K562 (cell line): ENCODE results near the gene PRSS27. TPM values are rescaled to one million over a fixed set of nuclear protein-coding genes. Genes with fewer than 3 reads are reported as not detected.
A peak's percentile ranks its signal among the peaks of the same experiment; 100 is the strongest.

ENCODE experiments used
- CBX8 ChIP-seq: fragments of 200-600 bp; sonication (generic); IDR thresholded peaks from 2 replicates; pipeline ENCODE4 v1.6.1; 2012; ENCODE audit warnings: borderline replicate concordance, mixed run types, low read depth, mild to moderate bottlenecking, moderate library complexity, mixed read lengths, low read length, control low read depth, inconsistent platforms; ENCODE audit not compliant: poor library complexity, severe bottlenecking; ENCODE audit errors: extremely low read depth
- HDGF ChIP-seq: fragments of 450-650 bp; IDR thresholded peaks from 2 replicates; pipeline ENCODE4 v1.6.1; 2016
- PHTF2 ChIP-seq: fragments of 250-450 bp; sonication (Bioruptor Pico); IDR thresholded peaks from 2 replicates; pipeline ENCODE4 v1.5.0; 2021; ENCODE audit warnings: mild to moderate bottlenecking
- POLR2AphosphoS5 ChIP-seq: IDR thresholded peaks from 2 replicates; pipeline ENCODE4 v1.6.1; 2011; ENCODE audit warnings: mild to moderate bottlenecking, low read depth, low read length, moderate library complexity; ENCODE audit not compliant: control insufficient read depth, insufficient read depth
- RBM39 ChIP-seq: fragments of 200-400 bp; formaldehyde crosslinking; optimal IDR thresholded peaks from 2 replicates; pipeline ENCODE3; 2018; ENCODE audit warnings: low read depth, low read length
- SMARCA4 ChIP-seq: fragments of 450-650 bp; IDR thresholded peaks from 2 replicates; pipeline ENCODE4 v1.6.1; 2016
- SMARCC2 ChIP-seq: fragments of 450-650 bp; IDR thresholded peaks from 2 replicates; pipeline ENCODE4 v1.6.1; 2017; ENCODE audit warnings: antibody characterized with exemption, moderate library complexity, mild to moderate bottlenecking, low read depth
- SNRNP70 ChIP-seq: fragments of 200-400 bp; formaldehyde crosslinking; optimal IDR thresholded peaks from 2 replicates; pipeline ENCODE3; 2017; ENCODE audit warnings: low read depth, low read length
- STAT5A ChIP-seq: IDR thresholded peaks from 2 replicates; pipeline ENCODE4 v1.6.1; 2012; ENCODE audit warnings: low read length, inconsistent platforms, borderline replicate concordance
- TAF1 ChIP-seq: IDR thresholded peaks from 2 replicates; pipeline ENCODE4 v1.6.1; 2011; ENCODE audit warnings: mild to moderate bottlenecking, low read length, moderate library complexity; ENCODE audit not compliant: insufficient read depth, control insufficient read depth, severe bottlenecking; ENCODE audit errors: extremely low read depth
- ZNF23 ChIP-seq: fragments of 250-450 bp; sonication (Bioruptor Pico); IDR thresholded peaks from 2 replicates; pipeline ENCODE4 v1.4.0; 2020; ENCODE audit warnings: mild to moderate bottlenecking
- polyA plus RNA-seq, 8 experiments: library from polyadenylated mRNA; depleted of rRNA in 4 of 8; stranded (reverse) in 5 of 8; unstranded in 3 of 8; fragments of >200 nt; fragmentation: Nextera tagmentation in 2 of 8; fragmentation: Illumina TruSeq in 1 of 8; extraction: Ambion mirVana in 2 of 8; extraction: Trizol in 1 of 8; gene quantifications; 2 replicates each; pipeline versions ENCODE4 v1.2.1 to v1.2.3, GENCODE V29; 2011 to 2014; ENCODE audit warnings: inconsistent platforms in 1 of 8, missing spikeins in 1 of 8
- total RNA-seq, 7 experiments: library from RNA; depleted of rRNA in 6 of 7; stranded (reverse); fragments of >200 nt in 6 of 7; fragmentation: Illumina TruSeq in 2 of 7; extraction: Trizol in 2 of 7; gene quantifications; 2 replicates each; pipeline versions ENCODE4 v1.2.1 to v1.2.3, GENCODE V29; 2011 to 2021; ENCODE audit warnings: low replicate concordance in 1 of 7
- TF ChIP-seq, protein P1 (sequence below): fragments of 250-450 bp; sonication (Bioruptor Pico); IDR thresholded peaks from 2 replicates; pipeline ENCODE4 v1.4.0; 2020
- TF ChIP-seq, protein P2 (sequence below): fragments of 250-450 bp; sonication (Bioruptor Pico); IDR thresholded peaks from 2 replicates; pipeline ENCODE4 v1.8.0; 2021; ENCODE audit warnings: borderline replicate concordance, mild to moderate bottlenecking, moderate library complexity; ENCODE audit not compliant: poor library complexity, severe bottlenecking
- TF ChIP-seq, protein P3 (sequence below): sonication (generic); formaldehyde crosslinking; IDR thresholded peaks from 2 replicates; pipeline ENCODE4 v1.8.0; 2022; ENCODE audit warnings: mild to moderate bottlenecking, missing genetic modification reagents, borderline replicate concordance
- TF ChIP-seq, protein P4 (sequence below): fragments of 150-350 bp; conservative IDR thresholded peaks from 2 replicates; pipeline ENCODE4 v1.6.1; 2014; ENCODE audit warnings: low read length

The PRSS27 gene
- total and polyA plus RNA-seq, 9 of the 15 experiments (the other 6 are each of a cell fraction or from before 2014, with no cell fraction given): 0.09 to 0.20 (median 0.17) TPM; not detected in 5

DNA sequence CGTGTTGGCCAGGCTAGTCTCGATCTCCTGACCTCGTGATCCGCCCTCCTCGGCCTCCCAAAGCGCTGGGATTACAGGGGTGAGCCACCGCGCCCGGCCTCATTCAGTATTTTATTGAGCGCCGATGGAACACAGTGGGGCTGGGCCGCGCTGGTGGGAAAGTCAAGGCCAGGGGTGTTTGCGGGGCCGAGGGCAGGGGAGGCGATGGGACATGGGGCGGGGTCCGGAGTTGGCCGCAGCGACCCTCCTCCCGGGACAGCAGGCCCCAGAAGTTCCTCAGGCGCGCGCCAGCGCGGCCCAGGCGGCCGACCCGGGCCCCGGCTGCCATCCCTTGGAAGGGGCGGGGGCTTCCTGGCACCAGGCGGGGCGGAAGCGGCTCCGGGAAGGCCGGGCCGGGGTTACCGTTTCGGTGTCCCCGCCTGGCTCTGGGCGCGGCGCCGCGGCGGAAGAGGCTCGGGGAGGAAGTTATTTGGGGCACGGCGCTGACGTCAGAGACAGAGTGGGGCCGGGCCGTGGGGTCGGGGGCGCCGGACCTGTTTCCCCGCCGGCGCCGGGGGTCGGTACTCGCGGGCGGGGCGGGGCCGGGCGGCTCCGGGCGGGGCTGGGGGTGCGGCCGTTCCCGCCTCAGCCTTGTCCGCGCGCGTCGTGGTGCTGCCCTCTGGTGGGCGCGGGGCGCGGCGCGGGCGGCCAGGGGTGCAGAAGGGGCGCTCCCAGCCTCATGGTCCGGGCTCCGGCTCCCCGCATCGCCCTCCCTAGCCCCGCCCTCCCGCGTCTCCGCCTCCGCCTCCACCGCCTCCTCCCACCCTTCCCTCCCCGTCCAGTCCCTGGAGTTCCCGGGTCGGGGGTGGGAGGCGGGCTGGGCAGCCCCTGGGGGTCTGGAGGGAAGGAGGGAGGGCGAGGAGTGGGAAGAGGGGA lies 952 bp upstream of the PRSS27 start (continued):
- TF ChIP-seq SMARCC2: no peak
- TF ChIP-seq SMARCA4: no peak
- no peak for TF ChIP-seq PHTF2
- no peak for TF ChIP-seq STAT5A
- TF ChIP-seq POLR2AphosphoS5: peak; percentile 17; the same call in 1 of the 2 replicates
- no peak for TF ChIP-seq SNRNP70
- TF ChIP-seq CBX8: no peak
- TF ChIP-seq TAF1: peak; percentile 53
- TF ChIP-seq, protein P1, sequence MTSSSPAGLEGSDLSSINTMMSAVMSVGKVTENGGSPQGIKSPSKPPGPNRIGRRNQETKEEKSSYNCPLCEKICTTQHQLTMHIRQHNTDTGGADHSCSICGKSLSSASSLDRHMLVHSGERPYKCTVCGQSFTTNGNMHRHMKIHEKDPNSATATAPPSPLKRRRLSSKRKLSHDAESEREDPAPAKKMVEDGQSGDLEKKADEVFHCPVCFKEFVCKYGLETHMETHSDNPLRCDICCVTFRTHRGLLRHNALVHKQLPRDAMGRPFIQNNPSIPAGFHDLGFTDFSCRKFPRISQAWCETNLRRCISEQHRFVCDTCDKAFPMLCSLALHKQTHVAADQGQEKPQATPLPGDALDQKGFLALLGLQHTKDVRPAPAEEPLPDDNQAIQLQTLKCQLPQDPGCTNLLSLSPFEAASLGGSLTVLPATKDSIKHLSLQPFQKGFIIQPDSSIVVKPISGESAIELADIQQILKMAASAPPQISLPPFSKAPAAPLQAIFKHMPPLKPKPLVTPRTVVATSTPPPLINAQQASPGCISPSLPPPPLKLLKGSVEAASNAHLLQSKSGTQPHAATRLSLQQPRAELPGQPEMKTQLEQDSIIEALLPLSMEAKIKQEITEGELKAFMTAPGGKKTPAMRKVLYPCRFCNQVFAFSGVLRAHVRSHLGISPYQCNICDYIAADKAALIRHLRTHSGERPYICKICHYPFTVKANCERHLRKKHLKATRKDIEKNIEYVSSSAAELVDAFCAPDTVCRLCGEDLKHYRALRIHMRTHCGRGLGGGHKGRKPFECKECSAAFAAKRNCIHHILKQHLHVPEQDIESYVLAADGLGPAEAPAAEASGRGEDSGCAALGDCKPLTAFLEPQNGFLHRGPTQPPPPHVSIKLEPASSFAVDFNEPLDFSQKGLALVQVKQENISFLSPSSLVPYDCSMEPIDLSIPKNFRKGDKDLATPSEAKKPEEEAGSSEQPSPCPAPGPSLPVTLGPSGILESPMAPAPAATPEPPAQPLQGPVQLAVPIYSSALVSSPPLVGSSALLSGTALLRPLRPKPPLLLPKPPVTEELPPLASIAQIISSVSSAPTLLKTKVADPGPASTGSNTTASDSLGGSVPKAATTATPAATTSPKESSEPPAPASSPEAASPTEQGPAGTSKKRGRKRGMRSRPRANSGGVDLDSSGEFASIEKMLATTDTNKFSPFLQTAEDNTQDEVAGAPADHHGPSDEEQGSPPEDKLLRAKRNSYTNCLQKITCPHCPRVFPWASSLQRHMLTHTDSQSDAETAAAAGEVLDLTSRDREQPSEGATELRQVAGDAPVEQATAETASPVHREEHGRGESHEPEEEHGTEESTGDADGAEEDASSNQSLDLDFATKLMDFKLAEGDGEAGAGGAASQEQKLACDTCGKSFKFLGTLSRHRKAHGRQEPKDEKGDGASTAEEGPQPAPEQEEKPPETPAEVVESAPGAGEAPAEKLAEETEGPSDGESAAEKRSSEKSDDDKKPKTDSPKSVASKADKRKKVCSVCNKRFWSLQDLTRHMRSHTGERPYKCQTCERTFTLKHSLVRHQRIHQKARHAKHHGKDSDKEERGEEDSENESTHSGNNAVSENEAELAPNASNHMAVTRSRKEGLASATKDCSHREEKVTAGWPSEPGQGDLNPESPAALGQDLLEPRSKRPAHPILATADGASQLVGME (CRISPR knock-in tag): no peak
- TF ChIP-seq, protein P2, sequence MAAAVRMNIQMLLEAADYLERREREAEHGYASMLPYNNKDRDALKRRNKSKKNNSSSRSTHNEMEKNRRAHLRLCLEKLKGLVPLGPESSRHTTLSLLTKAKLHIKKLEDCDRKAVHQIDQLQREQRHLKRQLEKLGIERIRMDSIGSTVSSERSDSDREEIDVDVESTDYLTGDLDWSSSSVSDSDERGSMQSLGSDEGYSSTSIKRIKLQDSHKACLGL (CRISPR knock-in tag): no peak
- TF ChIP-seq, protein P3, sequence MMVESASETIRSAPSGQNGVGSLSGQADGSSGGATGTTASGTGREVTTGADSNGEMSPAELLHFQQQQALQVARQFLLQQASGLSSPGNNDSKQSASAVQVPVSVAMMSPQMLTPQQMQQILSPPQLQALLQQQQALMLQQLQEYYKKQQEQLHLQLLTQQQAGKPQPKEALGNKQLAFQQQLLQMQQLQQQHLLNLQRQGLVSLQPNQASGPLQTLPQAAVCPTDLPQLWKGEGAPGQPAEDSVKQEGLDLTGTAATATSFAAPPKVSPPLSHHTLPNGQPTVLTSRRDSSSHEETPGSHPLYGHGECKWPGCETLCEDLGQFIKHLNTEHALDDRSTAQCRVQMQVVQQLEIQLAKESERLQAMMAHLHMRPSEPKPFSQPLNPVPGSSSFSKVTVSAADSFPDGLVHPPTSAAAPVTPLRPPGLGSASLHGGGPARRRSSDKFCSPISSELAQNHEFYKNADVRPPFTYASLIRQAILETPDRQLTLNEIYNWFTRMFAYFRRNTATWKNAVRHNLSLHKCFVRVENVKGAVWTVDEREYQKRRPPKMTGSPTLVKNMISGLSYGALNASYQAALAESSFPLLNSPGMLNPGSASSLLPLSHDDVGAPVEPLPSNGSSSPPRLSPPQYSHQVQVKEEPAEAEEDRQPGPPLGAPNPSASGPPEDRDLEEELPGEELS: no peak; the same call in 1 of the 2 replicates
- TF ChIP-seq HDGF: no peak
- TF ChIP-seq ZNF23 (CRISPR knock-in tag): no peak
- TF ChIP-seq RBM39: no peak
- TF ChIP-seq, protein P4, sequence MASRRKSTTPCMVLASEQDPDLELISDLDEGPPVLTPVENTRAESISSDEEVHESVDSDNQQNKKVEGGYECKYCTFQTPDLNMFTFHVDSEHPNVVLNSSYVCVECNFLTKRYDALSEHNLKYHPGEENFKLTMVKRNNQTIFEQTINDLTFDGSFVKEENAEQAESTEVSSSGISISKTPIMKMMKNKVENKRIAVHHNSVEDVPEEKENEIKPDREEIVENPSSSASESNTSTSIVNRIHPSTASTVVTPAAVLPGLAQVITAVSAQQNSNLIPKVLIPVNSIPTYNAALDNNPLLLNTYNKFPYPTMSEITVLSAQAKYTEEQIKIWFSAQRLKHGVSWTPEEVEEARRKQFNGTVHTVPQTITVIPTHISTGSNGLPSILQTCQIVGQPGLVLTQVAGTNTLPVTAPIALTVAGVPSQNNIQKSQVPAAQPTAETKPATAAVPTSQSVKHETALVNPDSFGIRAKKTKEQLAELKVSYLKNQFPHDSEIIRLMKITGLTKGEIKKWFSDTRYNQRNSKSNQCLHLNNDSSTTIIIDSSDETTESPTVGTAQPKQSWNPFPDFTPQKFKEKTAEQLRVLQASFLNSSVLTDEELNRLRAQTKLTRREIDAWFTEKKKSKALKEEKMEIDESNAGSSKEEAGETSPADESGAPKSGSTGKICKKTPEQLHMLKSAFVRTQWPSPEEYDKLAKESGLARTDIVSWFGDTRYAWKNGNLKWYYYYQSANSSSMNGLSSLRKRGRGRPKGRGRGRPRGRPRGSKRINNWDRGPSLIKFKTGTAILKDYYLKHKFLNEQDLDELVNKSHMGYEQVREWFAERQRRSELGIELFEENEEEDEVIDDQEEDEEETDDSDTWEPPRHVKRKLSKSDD: no peak
